Stimulated activated CD4-positive, alpha-beta T cell treated with anti-CD3 and anti-CD28 coated beads, Interleukin-4, amount 100 ng/mL, for 4 hours (primary cell): ENCODE measurements around the gene RPH3AL.

ENCODE experiments used
- DNase-seq, 2 experiments: peaks; one replicate each; pipeline ENCODE4 v3.0.0-alpha.2; 2020

The RPH3AL gene

GRCh38 chr17:352421-353212 lies at the start of gene RPH3AL:
Gene RPH3AL (minus strand): TSS chr17:352807. CDS start chr17:327543, 25,264 bp downstream.
- no peak for DNase-seq

GRCh38 chr17:400257-400656 lies 47.6 kb upstream of the RPH3AL start:
- no peak for DNase-seq

- no peak for DNase-seq
These were observed 44.2 kb upstream of the RPH3AL start for GRCh38 chr17:396788-397187.

GRCh38 chr17:395974-396373 lies 43.4 kb upstream of the RPH3AL start:
- no peak for DNase-seq

GRCh38 chr17:395179-395578 lies 42.6 kb upstream of the RPH3AL start:
- DNase-seq: no peak

GRCh38 chr17:394718-395095 lies 42.1 kb upstream of the RPH3AL start:
- no peak for DNase-seq

- no peak for DNase-seq
These were observed 41.5 kb upstream of the RPH3AL start for GRCh38 chr17:393806-394717.

- no peak for DNase-seq
These were observed 39.2 kb upstream of the RPH3AL start for GRCh38 chr17:391850-392249.

GRCh38 chr17:390025-390424 lies 37.4 kb upstream of the RPH3AL start:
- DNase-seq: no peak

GRCh38 chr17:388087-388486 lies 35.5 kb upstream of the RPH3AL start:
- no peak for DNase-seq

GRCh38 chr17:386141-386876 lies 33.7 kb upstream of the RPH3AL start:
- peak; percentile 53 to 75 for DNase-seq

- no peak for DNase-seq
These were observed 33.2 kb upstream of the RPH3AL start for GRCh38 chr17:385836-386140.

- DNase-seq: peak in 1 of 2 experiments; percentile 15
These were observed 32.7 kb upstream of the RPH3AL start for GRCh38 chr17:385178-385835.

- DNase-seq: no peak
These were observed 32.1 kb upstream of the RPH3AL start for GRCh38 chr17:384622-385177.

GRCh38 chr17:383771-384621 lies 31.4 kb upstream of the RPH3AL start:
- no peak for DNase-seq

GRCh38 chr17:382644-383533 lies 30.3 kb upstream of the RPH3AL start:
- no peak for DNase-seq

GRCh38 chr17:381941-382643 lies 29.5 kb upstream of the RPH3AL start:
- DNase-seq: no peak

GRCh38 chr17:381516-381915 lies 28.9 kb upstream of the RPH3AL start:
- DNase-seq: no peak

- DNase-seq: no peak
These were observed 27.2 kb upstream of the RPH3AL start for GRCh38 chr17:379531-380465.
